ENCODE results near the gene SLC41A2. TPM values are rescaled to one million over a fixed set of nuclear protein-coding genes. Genes with fewer than 3 reads are reported as not detected.
"Not testable (repeated sequence)": the region's sequence is repeated elsewhere in the genome, so short reads cannot be mapped to it uniquely, and the experiment has no call there.

The SLC41A2 gene
- total RNA-seq, 1 donor from 2014 or later = 12.0 TPM

DNA sequence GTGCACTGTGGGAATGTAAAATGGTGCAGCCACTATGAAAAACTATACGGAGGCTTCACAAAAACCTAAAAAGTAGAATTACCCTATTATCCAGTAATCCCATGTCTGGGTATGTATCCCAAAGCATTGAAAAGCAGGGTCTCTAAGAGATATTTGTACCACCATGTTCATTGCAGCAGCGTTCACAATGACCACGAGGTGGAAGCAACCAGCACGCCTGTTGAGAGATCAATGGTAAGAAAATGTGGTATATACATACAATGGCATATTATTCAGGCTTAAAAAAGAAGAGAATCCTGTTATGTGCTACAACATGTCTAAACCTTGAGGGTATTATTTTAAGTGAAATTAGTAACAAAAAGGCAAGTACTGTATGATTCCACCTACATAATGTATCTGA lies 27.1 kb upstream of the SLC41A2 start:
- no peak overlapping the region for H3K4me3 ChIP-seq (ENCODE audit: low read length in 3 of 3)
- H3K27ac ChIP-seq (ENCODE audit: low read depth, low read length) = no peak overlapping the region
- no peak overlapping the region for H3K9ac ChIP-seq (ENCODE audit: low read depth in 1 of 3, low read length in 3 of 3)
- no peaks in the 10 kb centered on the region for H3K27me3 ChIP-seq (ENCODE audit: control insufficient read depth in 3 of 3, insufficient read depth in 3 of 3, low read length in 3 of 3)
- no peaks in the 10 kb centered on the region for H3K9me3 ChIP-seq (ENCODE audit: control insufficient read depth in 3 of 3, low read length in 3 of 3)
- peaks cover 10 to 16% (median 12%) of the 10 kb centered on the region in 3 donors for H3K4me1 ChIP-seq (ENCODE audit: control insufficient read depth in 3 of 3, insufficient read depth in 3 of 3, low read length in 3 of 3)
- peaks cover 0 to 7% (median 0%) of the 10 kb centered on the region in 3 donors for H3K36me3 ChIP-seq (ENCODE audit: control insufficient read depth in 3 of 3, insufficient read depth in 3 of 3, low read length in 3 of 3)

GRCh38 chr12:104977688-104978087 lies 19.6 kb upstream of the SLC41A2 start:
- not testable (repeated sequence) for H3K36me3 ChIP-seq (ENCODE audit: control insufficient read depth in 3 of 3, insufficient read depth in 3 of 3, low read length in 3 of 3); H3K4me3 ChIP-seq (ENCODE audit: low read length in 3 of 3); H3K27me3 ChIP-seq (ENCODE audit: control insufficient read depth in 3 of 3, insufficient read depth in 3 of 3, low read length in 3 of 3); H3K4me1 ChIP-seq (ENCODE audit: control insufficient read depth in 3 of 3, insufficient read depth in 3 of 3, low read length in 3 of 3); H3K9me3 ChIP-seq (ENCODE audit: control insufficient read depth in 3 of 3, low read length in 3 of 3); H3K9ac ChIP-seq (ENCODE audit: low read depth in 1 of 3, low read length in 3 of 3); H3K27ac ChIP-seq (ENCODE audit: low read depth, low read length)

- Histone ChIP-seq H3K9me3 (ENCODE audit: control insufficient read depth in 3 of 3, low read length in 3 of 3) (no peaks in the 10 kb centered on the region), H3K9ac (ENCODE audit: low read depth in 1 of 3, low read length in 3 of 3) (no peak overlapping the region), H3K4me1 (ENCODE audit: control insufficient read depth in 3 of 3, insufficient read depth in 3 of 3, low read length in 3 of 3) (no peaks in the 10 kb centered on the region), H3K4me3 (ENCODE audit: low read length in 3 of 3) (no peak overlapping the region), H3K36me3 (ENCODE audit: control insufficient read depth in 3 of 3, insufficient read depth in 3 of 3, low read length in 3 of 3) (no peaks in the 10 kb centered on the region), H3K27ac (ENCODE audit: low read depth, low read length) (no peak overlapping the region), H3K27me3 (ENCODE audit: control insufficient read depth in 3 of 3, insufficient read depth in 3 of 3, low read length in 3 of 3) (no peaks in the 10 kb centered on the region)
These were observed 18.6 kb upstream of the SLC41A2 start for GRCh38 chr12:104976703-104977102.

- Histone ChIP-seq H3K4me1 (ENCODE audit: control insufficient read depth in 3 of 3, insufficient read depth in 3 of 3, low read length in 3 of 3) (no peaks in the 10 kb centered on the region), H3K36me3 (ENCODE audit: control insufficient read depth in 3 of 3, insufficient read depth in 3 of 3, low read length in 3 of 3) (no peaks in the 10 kb centered on the region), H3K27me3 (ENCODE audit: control insufficient read depth in 3 of 3, insufficient read depth in 3 of 3, low read length in 3 of 3) (no peaks in the 10 kb centered on the region), H3K4me3 (ENCODE audit: low read length in 3 of 3) (no peak overlapping the region), H3K27ac (ENCODE audit: low read depth, low read length) (no peak overlapping the region), H3K9me3 (ENCODE audit: control insufficient read depth in 3 of 3, low read length in 3 of 3) (no peaks in the 10 kb centered on the region), H3K9ac (ENCODE audit: low read depth in 1 of 3, low read length in 3 of 3) (no peak overlapping the region)
These were observed 17.7 kb upstream of the SLC41A2 start for GRCh38 chr12:104975587-104976343.

GRCh38 chr12:104974626-104975290 lies 16.7 kb upstream of the SLC41A2 start:
- Histone ChIP-seq H3K9ac (ENCODE audit: low read depth in 1 of 3, low read length in 3 of 3) (no peak overlapping the region), H3K4me1 (ENCODE audit: control insufficient read depth in 3 of 3, insufficient read depth in 3 of 3, low read length in 3 of 3) (no peaks in the 10 kb centered on the region), H3K27me3 (ENCODE audit: control insufficient read depth in 3 of 3, insufficient read depth in 3 of 3, low read length in 3 of 3) (no peaks in the 10 kb centered on the region), H3K27ac (ENCODE audit: low read depth, low read length) (no peak overlapping the region), H3K36me3 (ENCODE audit: control insufficient read depth in 3 of 3, insufficient read depth in 3 of 3, low read length in 3 of 3) (no peaks in the 10 kb centered on the region), H3K4me3 (ENCODE audit: low read length in 3 of 3) (no peak overlapping the region), H3K9me3 (ENCODE audit: control insufficient read depth in 3 of 3, low read length in 3 of 3) (no peaks in the 10 kb centered on the region)

DNA sequence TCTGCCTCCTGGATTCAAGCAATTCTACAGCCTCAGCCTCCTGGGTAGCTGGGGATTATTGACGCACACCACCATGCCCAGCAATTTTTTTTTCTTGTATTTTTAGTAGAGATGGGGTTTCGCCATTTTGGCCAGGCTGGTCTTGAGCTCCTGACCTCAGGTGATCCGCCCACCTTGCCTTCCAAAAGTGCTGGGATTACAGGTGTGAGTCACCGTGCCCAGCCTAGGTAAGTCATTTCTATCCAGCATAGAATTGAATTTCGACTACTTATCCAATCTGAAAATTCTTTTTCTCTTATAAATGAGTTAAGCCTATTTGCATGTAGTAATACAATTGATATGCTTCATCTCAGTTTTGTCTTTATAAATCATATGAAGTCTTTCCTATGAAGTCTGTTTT lies 15.2 kb upstream of the SLC41A2 start:
- H3K4me1 ChIP-seq (ENCODE audit: control insufficient read depth in 3 of 3, insufficient read depth in 3 of 3, low read length in 3 of 3) = no peaks in the 10 kb centered on the region
- no peaks in the 10 kb centered on the region for H3K27me3 ChIP-seq (ENCODE audit: control insufficient read depth in 3 of 3, insufficient read depth in 3 of 3, low read length in 3 of 3)
- no peak overlapping the region for H3K9ac ChIP-seq (ENCODE audit: low read depth in 1 of 3, low read length in 3 of 3)
- no peak overlapping the region for H3K4me3 ChIP-seq (ENCODE audit: low read length in 3 of 3)
- H3K36me3 ChIP-seq (ENCODE audit: control insufficient read depth in 3 of 3, insufficient read depth in 3 of 3, low read length in 3 of 3) = no peaks in the 10 kb centered on the region
- no peak overlapping the region for H3K27ac ChIP-seq (ENCODE audit: low read depth, low read length)
- H3K9me3 ChIP-seq (ENCODE audit: control insufficient read depth in 3 of 3, low read length in 3 of 3) = no peaks in the 10 kb centered on the region

DNA sequence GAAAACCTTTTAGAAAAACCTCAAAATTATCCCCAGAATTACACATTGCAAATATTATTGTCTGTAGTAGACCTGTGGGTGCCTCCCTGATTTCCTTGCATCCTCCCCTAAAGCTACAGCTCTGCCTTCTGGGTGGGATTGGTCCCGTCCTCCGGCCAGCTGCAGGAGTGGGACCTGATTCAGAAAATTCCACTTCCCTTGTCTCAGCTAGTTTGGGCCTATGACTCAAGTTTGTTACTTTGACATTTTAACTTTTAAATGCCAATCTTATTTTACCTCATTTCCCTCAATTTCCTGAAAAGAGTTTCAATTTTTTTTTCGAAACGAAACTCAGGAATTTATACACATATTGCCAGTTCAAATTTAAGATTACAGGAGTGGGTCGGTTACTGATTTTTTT lies 13.2 kb upstream of the SLC41A2 start:
- H3K27ac ChIP-seq (ENCODE audit: low read depth, low read length) = no peak overlapping the region
- H3K36me3 ChIP-seq (ENCODE audit: control insufficient read depth in 3 of 3, insufficient read depth in 3 of 3, low read length in 3 of 3) = no peaks in the 10 kb centered on the region
- no peaks in the 10 kb centered on the region for H3K27me3 ChIP-seq (ENCODE audit: control insufficient read depth in 3 of 3, insufficient read depth in 3 of 3, low read length in 3 of 3)
- H3K4me3 ChIP-seq (ENCODE audit: low read length in 3 of 3) = no peak overlapping the region
- H3K9ac ChIP-seq (ENCODE audit: low read depth in 1 of 3, low read length in 3 of 3) = no peak overlapping the region
- no peaks in the 10 kb centered on the region for H3K9me3 ChIP-seq (ENCODE audit: control insufficient read depth in 3 of 3, low read length in 3 of 3)
- no peaks in the 10 kb centered on the region for H3K4me1 ChIP-seq (ENCODE audit: control insufficient read depth in 3 of 3, insufficient read depth in 3 of 3, low read length in 3 of 3)

GRCh38 chr12:104969343-104969742 lies 11.3 kb upstream of the SLC41A2 start:
- Histone ChIP-seq H3K4me1 (ENCODE audit: control insufficient read depth in 3 of 3, insufficient read depth in 3 of 3, low read length in 3 of 3) (no peaks in the 10 kb centered on the region), H3K36me3 (ENCODE audit: control insufficient read depth in 3 of 3, insufficient read depth in 3 of 3, low read length in 3 of 3) (no peaks in the 10 kb centered on the region), H3K27ac (ENCODE audit: low read depth, low read length) (no peak overlapping the region), H3K9me3 (ENCODE audit: control insufficient read depth in 3 of 3, low read length in 3 of 3) (no peaks in the 10 kb centered on the region), H3K9ac (ENCODE audit: low read depth in 1 of 3, low read length in 3 of 3) (no peak overlapping the region), H3K27me3 (ENCODE audit: control insufficient read depth in 3 of 3, insufficient read depth in 3 of 3, low read length in 3 of 3) (no peaks in the 10 kb centered on the region), H3K4me3 (ENCODE audit: low read length in 3 of 3) (no peak overlapping the region)

- Histone ChIP-seq H3K36me3 (ENCODE audit: control insufficient read depth in 3 of 3, insufficient read depth in 3 of 3, low read length in 3 of 3) (no peaks in the 10 kb centered on the region), H3K9ac (ENCODE audit: low read depth in 1 of 3, low read length in 3 of 3) (no peak overlapping the region), H3K4me3 (ENCODE audit: low read length in 3 of 3) (no peak overlapping the region), H3K27ac (ENCODE audit: low read depth, low read length) (no peak overlapping the region), H3K27me3 (ENCODE audit: control insufficient read depth in 3 of 3, insufficient read depth in 3 of 3, low read length in 3 of 3) (peaks cover 0 to 5% (median 0%) of the 10 kb centered on the region in 3 donors), H3K4me1 (ENCODE audit: control insufficient read depth in 3 of 3, insufficient read depth in 3 of 3, low read length in 3 of 3) (no peaks in the 10 kb centered on the region), H3K9me3 (ENCODE audit: control insufficient read depth in 3 of 3, low read length in 3 of 3) (no peaks in the 10 kb centered on the region)
These were observed 8.6 kb upstream of the SLC41A2 start for GRCh38 chr12:104966677-104967076.

GRCh38 chr12:104964856-104965205 lies 6.7 kb upstream of the SLC41A2 start:
- Histone ChIP-seq H3K27me3 (ENCODE audit: control insufficient read depth in 3 of 3, insufficient read depth in 3 of 3, low read length in 3 of 3) (peaks cover 0 to 5% (median 5%) of the 10 kb centered on the region in 3 donors), H3K4me1 (ENCODE audit: control insufficient read depth in 3 of 3, insufficient read depth in 3 of 3, low read length in 3 of 3) (no peaks in the 10 kb centered on the region), H3K9ac (ENCODE audit: low read depth in 1 of 3, low read length in 3 of 3) (no peak overlapping the region), H3K4me3 (ENCODE audit: low read length in 3 of 3) (no peak overlapping the region), H3K27ac (ENCODE audit: low read depth, low read length) (no peak overlapping the region), H3K9me3 (ENCODE audit: control insufficient read depth in 3 of 3, low read length in 3 of 3) (no peaks in the 10 kb centered on the region), H3K36me3 (ENCODE audit: control insufficient read depth in 3 of 3, insufficient read depth in 3 of 3, low read length in 3 of 3) (no peaks in the 10 kb centered on the region)
